IMR-90 (cell line): ENCODE data around the gene AQP12B. TPM values are rescaled to one million over a fixed set of nuclear protein-coding genes. Genes with fewer than 3 reads are reported as not detected.

Experiments
- ATAC-seq: fragments of 200-7000 bp; cut with Tn5 transposase; 2 replicates; pipeline ENCODE4 v1.9.1; 2020; ENCODE audit warnings: low read depth, mild to moderate bottlenecking, moderate library complexity
- BruUV-seq: library from RNA; stranded (reverse); fragments of 400-500 nt; replicated peaks from 2 replicates; lab custom pipeline; 2021; lab: Mats Ljungman, UMichigan
- CTCF ChIA-PET: fragments of 300-600 bp; formaldehyde crosslinking; extraction: SDS; loops from one replicate; lab custom pipeline; 2021; ENCODE audit warnings: antibody characterized with exemption; lab: Yijun Ruan, JAX
- POLR2A ChIA-PET: fragments of 300-600 bp; sonication (Branson Sonifier 250); formaldehyde crosslinking; loops from one replicate; lab custom pipeline; 2022; ENCODE audit warnings: antibody characterized with exemption; ENCODE audit not compliant: unreplicated experiment; lab: Charles Lee
- DNase-seq: peaks from one replicate; pipeline ENCODE4 v3.0.0; 2013
- H2AFZ ChIP-seq: replicated peaks from 2 replicates; pipeline ENCODE3; 2013; ENCODE audit warnings: low read length, mild to moderate bottlenecking; ENCODE audit not compliant: poor library complexity
- H2AK5ac ChIP-seq: 2 replicates; pipeline ENCODE4 v1.6.1; 2013; ENCODE audit warnings: low read depth, low read length, inconsistent platforms
- H2AK9ac ChIP-seq: replicated peaks from 2 replicates; pipeline ENCODE3; 2013; ENCODE audit warnings: mild to moderate bottlenecking, low read depth, low read length, moderate library complexity; ENCODE audit not compliant: poor library complexity
- H2BK120ac ChIP-seq: 2 replicates; pipeline ENCODE4 v1.6.1; 2013; ENCODE audit warnings: low read depth, low read length, inconsistent platforms
- H2BK15ac ChIP-seq: 3 replicates; pipeline ENCODE4 v1.6.1; 2013; ENCODE audit warnings: low read depth, low read length, inconsistent platforms
- H2BK20ac ChIP-seq: 2 replicates; pipeline ENCODE4 v1.6.1; 2013; ENCODE audit warnings: low read depth, mild to moderate bottlenecking, inconsistent platforms, low read length, moderate library complexity
- H2BK5ac ChIP-seq: 2 replicates; pipeline ENCODE4 v1.6.1; 2013; ENCODE audit warnings: mild to moderate bottlenecking, low read depth, low read length, inconsistent platforms; ENCODE audit not compliant: poor library complexity, severe bottlenecking
- H3K14ac ChIP-seq: replicated peaks from 2 replicates; pipeline ENCODE4 v1.6.1; 2013; ENCODE audit warnings: low read depth, low read length, inconsistent platforms
- H3K18ac ChIP-seq: 2 replicates; pipeline ENCODE4 v1.6.1; 2013; ENCODE audit warnings: low read depth, low read length, control low read depth
- H3K23ac ChIP-seq: 2 replicates; pipeline ENCODE4 v1.6.1; 2013; ENCODE audit warnings: low read depth, low read length, inconsistent platforms
- H3K27ac ChIP-seq: 2 replicates; pipeline ENCODE4 v1.5.1; 2013; ENCODE audit warnings: mild to moderate bottlenecking, control low read depth, low read length; ENCODE audit not compliant: insufficient read depth
- H3K27me3 ChIP-seq: 2 replicates; pipeline ENCODE4 v1.6.1; 2013; ENCODE audit warnings: low read length; ENCODE audit not compliant: control insufficient read depth, insufficient read depth
- H3K36me3 ChIP-seq: 2 replicates; pipeline ENCODE4 v1.6.1; 2013; ENCODE audit warnings: low read length, mixed read lengths; ENCODE audit not compliant: control insufficient read depth, insufficient read depth
- H3K4ac ChIP-seq: 2 replicates; pipeline ENCODE4 v1.6.1; 2013; ENCODE audit warnings: low read depth, low read length, inconsistent platforms
- H3K4me1 ChIP-seq: 2 replicates; pipeline ENCODE4 v1.6.1; 2013; ENCODE audit warnings: low read length, mixed read lengths; ENCODE audit not compliant: control insufficient read depth, insufficient read depth
- H3K4me2 ChIP-seq: 2 replicates; pipeline ENCODE4 v1.6.1; 2013; ENCODE audit warnings: low read depth, mild to moderate bottlenecking, control low read depth, low read length, moderate library complexity
- H3K4me3 ChIP-seq: 2 replicates; pipeline ENCODE4 v1.5.1; 2013; ENCODE audit warnings: low read depth, mild to moderate bottlenecking, control low read depth, low read length, moderate library complexity; ENCODE audit not compliant: insufficient read depth
- H3K56ac ChIP-seq: 2 replicates; pipeline ENCODE4 v1.6.1; 2013; ENCODE audit warnings: low read length, inconsistent platforms; ENCODE audit not compliant: insufficient read depth; ENCODE audit errors: extremely low read depth
- H3K79me1 ChIP-seq, 2 experiments: 2 replicates each; pipeline ENCODE4 v1.6.1; 2013; ENCODE audit warnings: low read length in 2 of 2, inconsistent platforms in 1 of 2, low read depth in 1 of 2
- H3K9ac ChIP-seq: 2 replicates; pipeline ENCODE4 v1.6.1; 2013; ENCODE audit warnings: low read depth, low read length, control low read depth
- H3K9me1 ChIP-seq: 2 replicates; pipeline ENCODE4 v1.6.1; 2013; ENCODE audit warnings: low read length, inconsistent platforms; ENCODE audit not compliant: insufficient read depth
- H3K9me3 ChIP-seq: 2 replicates; pipeline ENCODE4 v1.6.1; 2013; ENCODE audit warnings: low read length; ENCODE audit not compliant: control insufficient read depth, insufficient read depth
- H4K20me1 ChIP-seq: 2 replicates; pipeline ENCODE4 v1.6.1; 2013; ENCODE audit warnings: low read length, inconsistent platforms; ENCODE audit not compliant: insufficient read depth
- H4K5ac ChIP-seq: 2 replicates; pipeline ENCODE4 v1.6.1; 2013; ENCODE audit warnings: mild to moderate bottlenecking, low read depth, low read length, control low read depth
- H4K8ac ChIP-seq, 2 experiments: 2 replicates each; pipeline ENCODE4 v1.6.1; 2013; ENCODE audit warnings: low read depth in 2 of 2, low read length in 2 of 2, control low read depth in 1 of 2, inconsistent platforms in 1 of 2
- H4K91ac ChIP-seq: 2 replicates; pipeline ENCODE4 v1.6.1; 2013; ENCODE audit warnings: low read depth, low read length, inconsistent platforms; ENCODE audit not compliant: insufficient read depth
- SMC3 ChIP-seq: fragments of 150-350 bp; IDR thresholded peaks from 2 replicates; pipeline ENCODE4 v1.6.1; 2016; ENCODE audit warnings: low read depth, mild to moderate bottlenecking, antibody characterized with exemption, low read length, moderate library complexity
- WGBS, 2 experiments: methylation state at CpG; one replicate each; pipeline versions ENCODE4 v1.1.5 to v1.1.7; 2013; ENCODE audit warnings: missing lambda C conversion rate in 2 of 2; ENCODE audit not compliant: insufficient read length in 1 of 2; ENCODE audit errors: extremely low coverage in 2 of 2; 5-methylcytosine and 5-hydroxymethylcytosine counted together
- dilution Hi-C: fragments of 300-500 bp; cut with HindIII; formaldehyde crosslinking; loops from one replicate; pipeline ENCODE4 v1.14.3; 2018; ENCODE audit warnings: low sequenced_read_pairs; ENCODE audit not compliant: unreplicated experiment
- in situ Hi-C: fragments of 300-500 bp; cut with MboI; formaldehyde crosslinking; loops from 3 replicates; pipeline ENCODE4 v1.14.3; 2019; ENCODE audit warnings: low sequenced_read_pairs, inconsistent platforms, mixed read lengths
- intact Hi-C: fragments of 100-400 bp; cut with micrococcal nuclease; formaldehyde crosslinking; loops from 2 replicates; pipeline ENCODE4 v1.10.0; 2022
- polyA plus RNA-seq, 3 experiments: library from polyadenylated mRNA; depleted of rRNA; stranded (reverse); fragments of >200 nt; gene quantifications; 2 replicates each; pipeline ENCODE4 v1.2.3, GENCODE V29; 2012; ENCODE audit warnings: low replicate concordance in 1 of 3
- total RNA-seq: library from RNA; depleted of rRNA; stranded (reverse); fragments of >200 nt; gene quantifications from 2 replicates; pipeline ENCODE4 v1.2.3, GENCODE V29; 2012

AQP12B gene
- total and polyA plus RNA-seq, 2 of the 4 experiments (the other 2 are of a cell fraction), result not detected

DNA sequence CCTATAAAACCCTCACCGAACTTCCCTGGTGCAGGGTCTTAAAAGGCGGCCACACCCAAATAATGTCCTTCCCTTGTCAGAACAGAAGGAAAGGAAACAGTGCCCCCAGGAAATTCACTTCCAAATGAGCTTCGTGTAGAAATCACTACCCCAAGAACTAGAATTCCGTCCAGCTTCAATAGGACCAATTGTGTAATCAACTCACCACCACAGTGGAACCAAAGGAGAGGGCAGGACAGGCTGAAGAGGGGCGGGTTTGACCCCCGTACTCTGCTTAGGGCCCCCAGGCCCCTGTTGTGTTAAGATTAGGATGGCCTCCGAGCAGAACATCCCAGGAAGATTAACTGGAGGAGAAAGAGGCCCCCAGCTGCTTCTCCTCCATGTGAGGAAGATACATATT lies 33.4 kb downstream of the AQP12B start:
- no peak overlapping the region for H2BK5ac ChIP-seq
- no peak overlapping the region for H3K4me3 ChIP-seq
- no peak overlapping the region for H2AK5ac ChIP-seq
- H2AFZ ChIP-seq, result no peak overlapping the region
- H3K27ac ChIP-seq, result no peak overlapping the region
- no peaks in the 10 kb centered on the region for H3K9me1 ChIP-seq
- no peak overlapping the region for H3K14ac ChIP-seq
- H3K27me3 ChIP-seq, result peaks cover 70% of the 10 kb centered on the region
- ATAC-seq (no peak), DNase-seq (no peak)
- H3K36me3 ChIP-seq, result no peaks in the 10 kb centered on the region
- CTCF ChIA-PET, result interaction anchor here (0.6 kb wide), 1 partner anchor 32 kb away, joined by 3 read pairs; no protein-coding TSS in a partner anchor
- BruUV-seq, result no TSS peak
- no peaks in the 10 kb centered on the region for H3K4me1 ChIP-seq
- no peak overlapping the region for H3K4ac ChIP-seq
- no peak overlapping the region for H3K18ac ChIP-seq
- no peak overlapping the region for H2AK9ac ChIP-seq
- WGBS, 2 experiments, result no CpG with 5 or more reads among the region's 7 CpGs
- H4K20me1 ChIP-seq, result no peaks in the 10 kb centered on the region
- no peak overlapping the region for H2BK120ac ChIP-seq
- no peak overlapping the region for H4K91ac ChIP-seq
- H3K9me3 ChIP-seq, result no peaks in the 10 kb centered on the region; the same call in 1 of the 2 replicates
- POLR2A ChIA-PET, result no interaction called here
- no peak for TF ChIP-seq SMC3
- dilution Hi-C loops (no loop called here), intact Hi-C loops (no loop called here), in situ Hi-C loops (no loop called here)
- H3K4me2 ChIP-seq, result no peak overlapping the region
- H3K23ac ChIP-seq, result no peak overlapping the region
- H3K9ac ChIP-seq, result no peak overlapping the region
- no peaks in the 10 kb centered on the region for H3K79me1 ChIP-seq
- no peak overlapping the region for H4K5ac ChIP-seq
- no peak overlapping the region for H2BK20ac ChIP-seq
- no peak overlapping the region for H4K8ac ChIP-seq
- no peak overlapping the region for H2BK15ac ChIP-seq
- H3K56ac ChIP-seq, result no peak overlapping the region
